ENCODE data around the gene CNDP2.

- TF ChIP-seq CTCF (IDR thresholded peaks at IDR 0.05; ENCODE audit: poor library complexity) (no peak), EZH2 (IDR thresholded peaks at IDR 0.05; ENCODE audit: borderline replicate concordance) (peak; percentile 82), EZH2phosphoT487 (IDR thresholded peaks at IDR 0.05; ENCODE audit: low read depth, severe bottlenecking, unreplicated experiment) (no peak)
These were observed 39.7 kb upstream of the CNDP2 start for GRCh38 chr18:74456349-74457042.

All from hepatocyte (in vitro differentiated cells).